Measurements from ENCODE around the gene FAM229B. TPM values are rescaled to one million over a fixed set of nuclear protein-coding genes. Genes with fewer than 3 reads are reported as not detected.

FAM229B gene
- total RNA-seq, 1 donor from 2014 or later, result 21.6 TPM

Other genes starting within 250 kb of the FAM229B start
- 225 TPM for gene FYN, start 214.1 kb upstream of the FAM229B start, total RNA-seq
- gene CCN6, start 33.5 kb upstream of the FAM229B start, total RNA-seq, result not detected
- gene TUBE1, start 109 bp upstream of the FAM229B start, total RNA-seq, result 31.7 TPM
- 19.7 TPM for gene LAMA4, start 167.0 kb downstream of the FAM229B start, total RNA-seq

All from temporal lobe (tissue), 1 donor.